ENCODE data around the gene ARID5B. TPM values are rescaled to one million over a fixed set of nuclear protein-coding genes. Genes with fewer than 3 reads are reported as not detected.

The ARID5B gene
- total RNA-seq, 1 experiment from 2014 or later = 0.04 TPM

- H3K4me1 ChIP-seq (ENCODE audit: insufficient read depth, low read length) = peaks cover 4% of the 10 kb centered on the region; the same call in 1 of the 2 replicates
- no peak overlapping the region for H2BK20ac ChIP-seq (ENCODE audit: low read depth, low read length, poor library complexity, severe bottlenecking)
- H3K23me2 ChIP-seq (ENCODE audit: insufficient read length, low read depth, low read length, poor library complexity, severe bottlenecking) = peaks cover 4% of the 10 kb centered on the region
- H3K9me3 ChIP-seq (ENCODE audit: control insufficient read depth, low read depth, low read length) = no peaks in the 10 kb centered on the region
- no peak overlapping the region for H4K91ac ChIP-seq (ENCODE audit: insufficient read length, low read depth, low read length)
- no peak overlapping the region for H2BK5ac ChIP-seq (ENCODE audit: insufficient read length, low read length)
- no peak overlapping the region for H2AK5ac ChIP-seq (ENCODE audit: insufficient read length, low read length)
- H3K9ac ChIP-seq (ENCODE audit: extremely low read depth, insufficient read length, low read length) = no peak overlapping the region
- H3K9me3 Mint-ChIP-seq = no peaks in the 10 kb centered on the region; a peak in 1 of 5 replicates
- H3K56ac ChIP-seq (ENCODE audit: insufficient read length, low read depth, low read length) = no peak overlapping the region
- peaks cover 37 to 39% of the 10 kb centered on the region in 2 experiments for H3K4me1 Mint-ChIP-seq
- no peak overlapping the region for H3K4me3 Mint-ChIP-seq
- no peak overlapping the region for H4K5ac ChIP-seq (ENCODE audit: insufficient read length, low read depth, low read length)
- H4K20me1 ChIP-seq (ENCODE audit: control insufficient read depth, insufficient read depth, insufficient read length) = no peaks in the 10 kb centered on the region
- no peaks in the 10 kb centered on the region for H3K27me3 ChIP-seq (ENCODE audit: insufficient read depth, low read length)
- no peak overlapping the region for H3K23ac ChIP-seq (ENCODE audit: insufficient read length, low read depth, low read length)
- H3K14ac ChIP-seq (ENCODE audit: insufficient read depth, low read length) = no peak overlapping the region
- H3K4ac ChIP-seq (ENCODE audit: low read depth, low read length) = no peak overlapping the region
- H3K18ac ChIP-seq (ENCODE audit: insufficient read length, low read depth, low read length) = no peak overlapping the region
- no peak overlapping the region for H3K27ac ChIP-seq (ENCODE audit: insufficient read length, low read depth, low read length)
- H2BK12ac ChIP-seq (ENCODE audit: insufficient read length, low read depth, low read length) = no peak overlapping the region
- DNase-seq = no peak
- no peak overlapping the region for H3T11ph ChIP-seq (ENCODE audit: low read length)
- no peak overlapping the region for H2BK15ac ChIP-seq (ENCODE audit: low read depth, low read length)
- H2AFZ ChIP-seq (ENCODE audit: low read length) = no peak overlapping the region
- no peak overlapping the region for H2BK120ac ChIP-seq (ENCODE audit: low read depth, low read length, poor library complexity, severe bottlenecking)
- no peak overlapping the region for H3K27ac Mint-ChIP-seq
- H3K4me2 ChIP-seq (ENCODE audit: insufficient read depth, insufficient read length, low read length) = no peak overlapping the region
- no peaks in the 10 kb centered on the region; a peak in 1 of 7 replicates for H3K36me3 Mint-ChIP-seq (ENCODE audit: insufficient read depth in 1 of 3, low read depth in 3 of 3)
- peaks cover 26% of the 10 kb centered on the region for H3K27me3 Mint-ChIP-seq (ENCODE audit: low read depth)
- no peaks in the 10 kb centered on the region for H3K79me1 ChIP-seq (ENCODE audit: insufficient read depth, low read depth, low read length, poor library complexity, severe bottlenecking)
- no CpG with 5 or more reads among the region's 4 CpGs for WGBS (ENCODE audit: extremely low coverage, insufficient read length, low lambda C conversion rate)
- TF ChIP-seq CTCF (conservative IDR thresholded peaks at IDR 0.05) = no peak
- no peak overlapping the region for H4K8ac ChIP-seq (replicated peaks; ENCODE audit: insufficient read length, low read depth, low read length)
- H3K79me2 ChIP-seq (ENCODE audit: insufficient read depth, low read length) = no peaks in the 10 kb centered on the region
These were observed 150.8 kb downstream of the ARID5B start for GRCh38 chr10:62052276-62052675.
